Epidermal melanocyte (primary cell): ENCODE data around the gene CDRT4.
"Not testable (repeated sequence)": the region's sequence is repeated elsewhere in the genome, so short reads cannot be mapped to it uniquely, and the experiment has no call there.

ENCODE experiments used
- DNase-seq: peaks from one replicate; pipeline ENCODE4 v3.0.0; 2011; ENCODE audit warnings: low spot score; ENCODE audit not compliant: insufficient read length

CDRT4 gene

DNA sequence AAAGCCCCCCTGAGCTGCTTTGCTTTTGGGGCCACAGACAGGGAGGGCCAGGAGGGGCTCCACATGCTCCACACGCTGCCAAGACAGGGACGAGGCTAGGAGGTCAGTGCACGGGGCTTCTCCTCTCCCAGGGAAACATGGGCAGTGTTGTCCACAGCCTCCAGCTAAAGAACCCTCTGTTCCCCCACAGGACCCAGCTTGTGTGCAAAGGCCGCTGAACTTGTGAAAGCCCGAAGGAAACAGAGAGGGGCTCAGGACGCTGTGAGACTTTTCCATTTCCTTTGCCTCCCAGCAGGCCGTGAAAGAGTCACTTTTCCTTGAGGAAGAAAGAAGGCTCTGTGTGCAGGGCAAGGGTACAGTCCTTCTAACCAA is 9.7 kb downstream of the CDRT4 start:
- DNase-seq, result peak; percentile 36

GRCh38 chr17:15456972-15457722 is 10.3 kb downstream of the CDRT4 start:
- peak; percentile 76 for DNase-seq

DNA sequence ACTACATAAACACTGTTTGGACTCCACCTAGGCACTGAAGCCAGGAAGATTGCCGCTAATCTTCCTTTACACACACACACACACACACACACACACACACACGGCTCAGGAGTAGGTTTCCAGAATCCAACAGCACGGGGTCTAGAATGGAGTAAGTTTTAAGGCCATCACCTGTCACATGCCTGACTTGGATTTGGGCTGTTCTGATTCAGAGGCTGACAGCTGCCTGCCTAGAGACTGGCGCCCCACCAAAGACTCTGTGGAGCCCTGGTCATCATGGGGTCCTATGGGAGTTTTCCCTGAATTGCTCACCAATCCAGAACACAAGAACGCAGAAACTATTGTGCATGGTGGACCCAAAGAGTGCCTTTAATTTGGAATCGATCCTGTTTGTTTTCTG is 10.9 kb downstream of the CDRT4 start:
- DNase-seq, result no peak

DNA sequence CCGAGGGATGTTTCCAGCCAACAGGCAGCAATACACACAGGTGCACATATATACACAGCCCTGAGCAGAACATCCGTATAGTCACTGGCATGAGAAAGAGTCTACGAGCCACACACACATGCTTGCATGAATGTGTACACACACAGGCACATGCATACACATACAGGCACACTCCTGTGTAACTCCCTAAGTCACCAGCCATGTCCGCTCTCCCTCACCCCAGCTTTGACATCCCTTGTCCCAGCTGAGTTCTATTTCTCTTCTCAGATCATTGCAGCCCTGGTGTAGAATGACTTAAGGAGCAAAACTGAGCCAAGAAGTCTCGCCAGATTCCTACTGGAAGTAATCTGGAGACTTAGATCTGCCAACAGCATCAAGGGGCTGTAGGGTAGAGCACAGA is 13.1 kb downstream of the CDRT4 start:
- no peak for DNase-seq

- DNase-seq, result no peak
Measured at GRCh38 chr17:15453782-15454181, 13.6 kb downstream of the CDRT4 start.

DNA sequence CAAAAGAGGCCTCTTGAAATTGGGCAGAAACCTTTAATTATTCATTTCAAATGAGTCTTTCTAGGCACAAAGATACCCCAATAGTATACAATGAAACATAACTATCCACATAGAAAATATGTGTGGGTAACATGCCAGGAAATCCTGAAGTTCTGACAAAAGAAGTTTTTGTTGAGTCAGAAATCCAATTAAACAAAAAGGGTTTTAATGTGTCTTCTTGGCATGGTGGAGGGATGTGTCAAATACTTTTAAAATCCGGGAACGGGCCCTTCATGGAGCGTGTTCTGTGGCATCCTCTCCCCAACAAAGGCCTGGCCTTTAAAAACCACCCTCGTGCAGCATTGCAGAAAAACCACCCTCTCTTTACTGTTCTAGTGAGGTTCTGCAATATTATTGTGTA is 14.2 kb downstream of the CDRT4 start:
- peak; percentile 31 for DNase-seq

- DNase-seq, result no peak
Measured at GRCh38 chr17:15452746-15453145, 14.7 kb downstream of the CDRT4 start.

- DNase-seq, result no peak
Measured at GRCh38 chr17:15451680-15452079, 15.7 kb downstream of the CDRT4 start.

- no peak for DNase-seq
Measured at GRCh38 chr17:15448580-15448956, 18.9 kb downstream of the CDRT4 start.

GRCh38 chr17:15447928-15448579 is 19.4 kb downstream of the CDRT4 start:
- DNase-seq, result no peak

DNA sequence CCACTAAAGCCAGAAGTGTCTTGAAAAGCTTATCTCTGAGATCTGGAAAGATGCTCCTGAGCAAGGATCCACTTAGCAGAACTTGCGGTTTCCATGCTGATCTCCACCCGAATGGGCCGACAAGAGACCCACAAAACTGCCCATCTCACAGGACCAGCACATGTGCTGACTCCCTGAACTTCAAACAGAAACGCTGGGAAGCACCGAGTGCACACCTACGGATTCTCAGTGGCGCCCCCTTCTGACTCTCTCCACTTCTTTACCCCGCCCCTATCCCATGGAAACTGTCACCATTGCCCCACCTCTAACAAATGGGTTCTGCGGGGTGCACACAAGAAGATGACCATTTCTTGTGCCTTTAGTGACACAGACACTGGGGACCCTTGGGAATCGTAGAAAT is 21.4 kb downstream of the CDRT4 start:
- no peak for DNase-seq

DNA sequence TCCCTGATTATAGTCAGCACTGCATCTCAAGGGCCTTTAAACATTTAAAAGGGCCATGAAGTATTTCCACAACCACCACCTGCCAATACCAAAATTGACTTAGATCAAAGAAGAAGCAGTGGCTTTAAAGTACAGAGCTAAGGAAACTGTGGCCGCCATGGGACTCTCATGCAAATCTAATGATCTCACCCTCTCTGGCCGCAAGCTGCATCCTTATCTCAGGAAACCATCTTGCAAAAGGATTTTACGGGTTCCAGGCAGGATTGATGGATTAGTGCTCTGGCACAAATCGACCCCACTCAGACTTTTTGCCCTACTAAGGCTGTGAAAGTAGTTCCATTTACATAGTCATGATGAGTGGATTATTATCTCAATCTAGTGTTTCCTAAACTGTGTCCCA is 22.6 kb downstream of the CDRT4 start:
- no peak for DNase-seq

- no peak for DNase-seq
Measured at GRCh38 chr17:15442311-15443180, 24.9 kb downstream of the CDRT4 start.

DNA sequence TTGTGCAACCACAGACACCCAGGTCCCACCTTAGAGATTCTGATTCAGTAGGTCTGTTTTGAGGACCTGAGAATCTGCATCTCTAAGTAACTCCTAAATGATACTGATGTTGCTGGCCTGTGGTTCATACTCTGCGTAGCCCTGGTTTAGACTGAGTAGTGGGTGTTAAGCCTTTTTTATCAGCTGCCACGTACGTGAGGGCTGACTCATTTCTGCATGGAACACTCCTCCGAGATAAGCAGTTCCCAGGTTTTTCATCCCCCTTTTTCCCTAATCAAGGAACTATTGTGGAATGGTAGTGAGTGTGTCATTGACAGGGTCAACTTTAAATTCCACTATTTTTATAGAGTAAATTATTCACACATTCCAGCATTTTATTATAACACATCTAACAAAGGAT is 26.1 kb downstream of the CDRT4 start:
- no peak for DNase-seq

DNA sequence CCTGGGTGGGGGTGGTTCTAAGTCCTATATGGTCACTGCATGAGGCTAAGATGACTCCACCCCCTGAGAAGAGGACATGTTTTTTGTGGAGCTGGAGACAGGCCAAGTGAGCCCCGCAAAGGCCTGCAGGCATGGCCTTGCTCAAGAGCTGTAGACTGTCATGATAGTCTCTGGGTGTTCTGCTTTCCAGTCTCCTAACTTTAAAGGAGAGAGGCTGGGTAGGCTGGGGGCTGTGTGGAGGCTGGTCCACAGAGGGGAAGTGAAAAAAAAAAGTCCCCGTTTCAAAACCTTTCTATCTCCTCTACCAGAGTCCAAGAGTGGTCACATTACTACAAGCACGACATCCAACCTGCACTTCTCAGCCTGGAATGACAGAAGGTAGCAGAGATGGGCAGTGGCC is 27.1 kb downstream of the CDRT4 start:
- no peak for DNase-seq

DNA sequence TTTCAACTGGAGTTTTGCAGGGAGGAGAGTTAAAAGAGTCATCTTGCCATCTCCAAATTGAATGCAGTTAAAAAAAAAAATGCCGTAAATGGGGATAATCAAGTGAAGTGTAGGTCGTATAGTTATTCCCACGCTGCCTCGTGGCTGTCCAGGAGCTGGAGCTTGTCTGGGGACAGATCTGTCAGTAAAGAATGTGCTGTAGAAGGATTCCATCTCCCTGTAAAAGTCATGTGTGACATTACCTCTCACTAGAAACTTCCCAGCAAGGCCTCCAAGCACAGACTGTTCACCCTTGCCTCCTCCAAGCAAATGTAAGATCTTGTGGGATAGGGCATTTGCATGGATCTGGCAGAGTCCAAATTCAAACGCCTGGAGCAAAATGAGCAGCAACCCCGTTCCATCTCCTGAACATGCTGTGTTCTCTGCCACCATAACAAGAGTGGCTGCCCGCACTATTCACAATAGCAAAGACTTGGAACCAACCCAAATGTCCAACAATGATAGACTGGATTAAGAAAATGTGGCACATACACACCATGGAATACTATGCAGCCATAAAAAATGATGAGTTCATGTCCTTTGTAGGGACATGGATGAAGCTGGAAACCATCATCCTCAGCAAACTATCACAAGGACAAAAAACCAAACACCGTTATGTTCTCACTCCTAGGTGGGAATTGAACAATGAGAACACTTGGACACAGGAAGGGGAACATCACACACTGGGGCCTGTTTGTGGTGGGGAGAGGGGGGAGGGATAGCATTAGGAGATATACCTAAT is 28.0 kb downstream of the CDRT4 start:
- DNase-seq, result not testable (repeated sequence)

DNA sequence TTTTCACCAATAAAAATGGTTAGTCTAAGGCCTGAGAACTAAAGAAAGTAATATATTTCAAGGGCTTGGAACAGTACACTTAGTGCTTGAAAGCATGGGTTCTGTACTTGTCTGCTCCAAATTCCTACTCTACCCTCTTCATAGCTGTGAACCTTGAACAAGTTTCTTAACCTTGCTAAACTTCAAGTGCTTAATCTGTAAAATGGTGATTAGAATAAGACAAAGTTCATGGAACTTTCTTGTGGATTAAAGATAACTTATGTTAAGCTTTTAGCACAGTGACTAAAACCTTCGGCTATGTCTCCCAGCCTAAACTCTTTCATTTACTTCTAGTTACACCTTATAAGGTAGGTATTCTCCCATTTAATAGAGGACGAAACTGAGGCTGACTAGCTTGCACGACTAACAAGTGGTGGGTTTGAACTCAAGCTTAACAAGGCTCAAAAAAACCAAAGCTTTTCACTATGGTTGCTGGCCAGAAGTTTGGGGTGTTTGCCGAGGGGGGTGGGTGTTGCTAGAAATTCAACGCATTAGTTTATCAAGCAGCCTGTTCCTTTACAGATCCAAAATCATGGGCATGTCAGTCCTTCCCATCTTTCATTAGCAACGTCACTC is 28.8 kb downstream of the CDRT4 start:
- no peak for DNase-seq

GRCh38 chr17:15437303-15437635 is 30.2 kb downstream of the CDRT4 start:
- DNase-seq, result no peak

DNA sequence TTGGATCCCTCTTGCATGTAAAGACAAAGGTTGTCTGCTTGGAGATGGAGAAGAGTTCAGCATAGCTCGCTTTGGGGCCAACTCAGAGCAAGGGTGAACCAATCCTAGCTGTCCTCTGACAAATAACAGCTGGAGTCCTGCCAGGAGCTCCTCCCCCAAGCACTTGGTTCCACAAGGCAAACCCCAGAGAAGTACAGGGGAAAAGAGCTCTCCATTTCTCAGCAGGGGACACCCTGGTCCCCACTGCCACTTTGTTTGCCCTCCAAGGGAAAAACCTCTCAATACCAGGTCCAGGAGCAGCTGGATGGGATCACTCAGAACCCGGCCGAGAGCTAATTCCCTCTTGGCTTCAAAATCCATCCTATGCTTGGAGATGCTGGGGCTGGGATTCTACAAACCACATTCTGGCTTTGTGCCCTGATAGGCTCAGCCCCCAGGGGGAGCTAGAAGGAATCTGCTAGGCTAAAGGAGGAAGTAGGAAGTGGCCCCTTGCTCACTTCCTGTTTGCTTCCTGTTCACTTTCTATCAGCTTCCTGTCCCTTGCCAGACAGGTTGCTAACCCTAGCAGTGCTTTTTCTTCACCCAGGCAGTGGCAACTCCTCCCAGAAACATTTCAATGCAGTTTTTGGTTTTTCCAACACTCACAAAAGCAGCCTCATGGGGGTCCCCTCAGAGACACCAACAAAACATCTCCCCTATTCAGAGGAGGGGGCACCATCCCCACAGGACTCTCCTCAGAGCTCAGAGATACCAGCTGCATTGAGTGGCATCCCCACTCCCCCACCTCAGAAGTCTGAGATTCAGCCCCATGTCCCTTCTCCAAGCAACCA is 30.7 kb downstream of the CDRT4 start:
- DNase-seq, result no peak

DNA sequence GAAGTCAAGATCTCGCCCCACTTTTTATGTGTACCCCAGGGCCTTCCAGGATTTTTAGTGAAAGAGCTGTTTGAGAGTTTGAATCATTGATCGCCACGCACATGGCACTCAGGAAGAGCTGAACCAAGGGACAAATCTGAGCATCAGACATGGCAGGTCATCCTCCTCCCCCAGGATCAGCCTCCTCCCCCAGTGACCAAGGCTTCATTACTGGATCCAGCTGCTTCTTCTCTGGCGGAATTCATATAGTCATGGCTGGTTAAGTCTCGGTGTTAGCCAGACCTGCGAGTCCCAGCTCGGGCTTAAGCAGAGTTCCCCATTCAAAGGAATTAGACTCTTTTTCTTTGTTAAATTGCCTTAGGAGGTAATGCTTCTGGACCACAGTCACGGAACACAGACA is 32.5 kb downstream of the CDRT4 start:
- DNase-seq, result no peak
